ENCODE data around the gene MYEOV. TPM values are rescaled to one million over a fixed set of nuclear protein-coding genes. Genes with fewer than 3 reads are reported as not detected.

Gene MYEOV
- total RNA-seq, 2 donors from 2014 or later = 0.12 TPM; not detected in 1

- no peaks in the 10 kb centered on the region for H3K27me3 ChIP-seq
- H3K4me1 ChIP-seq = no peaks in the 10 kb centered on the region
- H3K27ac ChIP-seq = no peak overlapping the region
- no peak for TF ChIP-seq CTCF (IDR thresholded peaks at IDR 0.05)
- peak; percentile 38 for DNase-seq (ENCODE audit: low spot score)
- H3K4me3 ChIP-seq = no peak overlapping the region
- no peaks in the 10 kb centered on the region for H3K36me3 ChIP-seq
- H3K9me3 ChIP-seq = no peaks in the 10 kb centered on the region
These were observed 45.2 kb downstream of the MYEOV start for GRCh38 chr11:69339041-69339733.

GRCh38 chr11:69339983-69340565, 46.1 kb downstream of the MYEOV start:
- Histone ChIP-seq H3K4me1 (no peaks in the 10 kb centered on the region), H3K9me3 (no peaks in the 10 kb centered on the region), H3K27ac (no peak overlapping the region), H3K27me3 (no peaks in the 10 kb centered on the region), H3K4me3 (no peak overlapping the region), H3K36me3 (no peaks in the 10 kb centered on the region)
- no peak for TF ChIP-seq CTCF (IDR thresholded peaks at IDR 0.05)
- no peak for DNase-seq (ENCODE audit: low spot score)

GRCh38 chr11:69342588-69343330, 48.8 kb downstream of the MYEOV start:
- DNase-seq (ENCODE audit: low spot score) = no peak
- Histone ChIP-seq H3K4me1 (no peaks in the 10 kb centered on the region), H3K36me3 (no peaks in the 10 kb centered on the region), H3K4me3 (no peak overlapping the region), H3K9me3 (no peaks in the 10 kb centered on the region), H3K27me3 (no peaks in the 10 kb centered on the region), H3K27ac (no peak overlapping the region)
- no peak for TF ChIP-seq CTCF (IDR thresholded peaks at IDR 0.05)

- no peak for TF ChIP-seq CTCF (IDR thresholded peaks at IDR 0.05)
- H3K9me3 ChIP-seq = no peaks in the 10 kb centered on the region
- H3K27me3 ChIP-seq = no peaks in the 10 kb centered on the region
- H3K4me1 ChIP-seq = no peaks in the 10 kb centered on the region
- H3K4me3 ChIP-seq = no peak overlapping the region
- no peaks in the 10 kb centered on the region for H3K36me3 ChIP-seq
- peak; percentile 38 for DNase-seq (ENCODE audit: low spot score)
- no peak overlapping the region for H3K27ac ChIP-seq
These were observed 49.7 kb downstream of the MYEOV start for GRCh38 chr11:69343401-69344321.

GRCh38 chr11:69344570-69345145, 50.7 kb downstream of the MYEOV start:
- DNase-seq (ENCODE audit: low spot score) = peak; percentile 26
- TF ChIP-seq CTCF (IDR thresholded peaks at IDR 0.05) = no peak
- Histone ChIP-seq H3K36me3 (no peaks in the 10 kb centered on the region), H3K27ac (no peak overlapping the region), H3K4me3 (no peak overlapping the region), H3K27me3 (no peaks in the 10 kb centered on the region), H3K9me3 (no peaks in the 10 kb centered on the region), H3K4me1 (no peaks in the 10 kb centered on the region)
